NCI-H1436 (cell line): Measurements from ENCODE around the gene THADA.
"Not testable (repeated sequence)": the region's sequence is repeated elsewhere in the genome, so short reads cannot be mapped to it uniquely, and the experiment has no call there.

Experiments
- DNase-seq: peaks from one replicate; lab custom pipeline; 2025; lab: John Stamatoyannopoulos, UW

THADA gene

GRCh38 chr2:43465234-43465633 is 130.6 kb downstream of the THADA start:
- no peak for DNase-seq

- DNase-seq = no peak
Measured at GRCh38 chr2:43464590-43464989, 131.2 kb downstream of the THADA start.

GRCh38 chr2:43462866-43463641 is 132.8 kb downstream of the THADA start:
- DNase-seq = peak; percentile 22

- DNase-seq = no peak
Measured at GRCh38 chr2:43461453-43462073, 134.3 kb downstream of the THADA start.

- DNase-seq = no peak
Measured at GRCh38 chr2:43460611-43461365, 135.1 kb downstream of the THADA start.

- DNase-seq = no peak
Measured at GRCh38 chr2:43460174-43460546, 135.7 kb downstream of the THADA start.

- DNase-seq = no peak
Measured at GRCh38 chr2:43459446-43460173, 136.2 kb downstream of the THADA start.

GRCh38 chr2:43458014-43458628 is 137.7 kb downstream of the THADA start:
- no peak for DNase-seq

GRCh38 chr2:43455731-43456642 is 139.9 kb downstream of the THADA start:
- no peak for DNase-seq

GRCh38 chr2:43455296-43455695 is 140.5 kb downstream of the THADA start:
- no peak for DNase-seq

- no peak for DNase-seq
Measured at GRCh38 chr2:43454791-43455190, 141.0 kb downstream of the THADA start.

GRCh38 chr2:43453179-43454170 is 142.4 kb downstream of the THADA start:
- DNase-seq = no peak

GRCh38 chr2:43452318-43452731 is 143.5 kb downstream of the THADA start:
- DNase-seq = no peak

- DNase-seq = no peak
Measured at GRCh38 chr2:43450617-43451016, 145.2 kb downstream of the THADA start.

- DNase-seq = no peak
Measured at GRCh38 chr2:43448822-43449110, 147.1 kb downstream of the THADA start.

GRCh38 chr2:43448011-43448821 is 147.6 kb downstream of the THADA start:
- DNase-seq = no peak

- DNase-seq = not testable (repeated sequence)
Measured at GRCh38 chr2:43446755-43447154, 149.1 kb downstream of the THADA start.

- DNase-seq = no peak
Measured at GRCh38 chr2:43445781-43446180, 150.1 kb downstream of the THADA start.
